Measurements from ENCODE around the gene TMCO4. TPM values are rescaled to one million over a fixed set of nuclear protein-coding genes. Genes with fewer than 3 reads are reported as not detected.

Gene TMCO4
- total RNA-seq, 2 donors from 2014 or later, result 26.9 to 44.1 TPM

- Histone ChIP-seq H3K27me3 (no peaks in the 10 kb centered on the region), H3K9me3 (no peaks in the 10 kb centered on the region), H3K9ac (ENCODE audit: low read depth in 2 of 2, low read length in 2 of 2) (no peak overlapping the region), H3K4me1 (peaks cover under 1% of the 10 kb centered on the region), H3K4me3 (no peak overlapping the region), H3K27ac (no peak overlapping the region), H3K36me3 (peaks cover 8% of the 10 kb centered on the region)
- no peak for DNase-seq
- intact Hi-C loops (cut with DNase I), result no loop called here
- TF ChIP-seq CTCF (IDR thresholded peaks at IDR 0.05), result no peak
Measured at GRCh38 chr1:19656134-19656779, 143.5 kb downstream of the TMCO4 start.

- peaks cover 8% of the 10 kb centered on the region for H3K36me3 ChIP-seq
- DNase-seq, result no peak
- TF ChIP-seq CTCF (IDR thresholded peaks at IDR 0.05), result no peak
- H3K27ac ChIP-seq, result no peak overlapping the region
- no peaks in the 10 kb centered on the region for H3K9me3 ChIP-seq
- H3K9ac ChIP-seq (ENCODE audit: low read depth in 2 of 2, low read length in 2 of 2), result no peak overlapping the region
- no peak overlapping the region for H3K4me3 ChIP-seq
- H3K27me3 ChIP-seq, result no peaks in the 10 kb centered on the region
- intact Hi-C loops (cut with DNase I), result no loop called here
- H3K4me1 ChIP-seq, result peaks cover 6% of the 10 kb centered on the region
Measured at GRCh38 chr1:19655718-19656080, 144.0 kb downstream of the TMCO4 start.

DNA sequence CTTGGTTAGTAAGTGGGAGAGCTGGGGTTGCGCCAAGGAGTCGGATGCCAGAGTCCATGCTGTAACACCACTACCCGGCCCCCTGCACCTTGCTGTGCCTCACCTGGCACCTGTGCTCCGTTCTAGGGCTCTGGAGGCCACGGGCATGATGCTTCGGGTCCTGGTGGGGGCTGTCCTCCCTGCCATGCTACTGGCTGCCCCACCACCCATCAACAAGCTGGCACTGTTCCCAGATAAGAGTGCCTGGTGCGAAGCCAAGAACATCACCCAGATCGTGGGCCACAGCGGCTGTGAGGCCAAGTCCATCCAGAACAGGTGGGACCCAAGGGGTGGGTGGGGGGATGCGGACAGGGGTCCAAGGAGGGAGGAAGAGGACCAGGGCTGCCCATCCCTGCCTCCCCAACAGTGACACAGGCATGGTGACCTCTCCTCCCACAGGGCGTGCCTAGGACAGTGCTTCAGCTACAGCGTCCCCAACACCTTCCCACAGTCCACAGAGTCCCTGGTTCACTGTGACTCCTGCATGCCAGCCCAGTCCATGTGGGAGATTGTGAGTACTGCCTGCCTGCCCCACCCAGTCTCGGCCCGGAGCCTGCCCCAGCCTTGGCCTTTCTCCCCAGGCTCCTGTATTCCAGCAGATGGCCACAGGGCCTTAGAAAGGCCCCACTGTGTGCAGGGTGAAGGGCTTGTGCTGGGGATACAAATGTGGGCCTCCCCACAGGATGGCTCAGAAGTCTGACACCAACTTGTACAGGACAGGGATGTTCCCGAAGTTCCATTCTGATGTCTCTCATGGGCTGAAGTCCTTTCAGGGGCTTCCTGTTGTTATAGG is 144.6 kb downstream of the TMCO4 start:
- no peaks in the 10 kb centered on the region for H3K9me3 ChIP-seq
- H3K4me1 ChIP-seq, result peaks cover 12% of the 10 kb centered on the region
- no peak overlapping the region for H3K4me3 ChIP-seq
- peaks cover 8% of the 10 kb centered on the region for H3K36me3 ChIP-seq
- intact Hi-C loops (cut with DNase I), result loop anchor here (5.0 kb wide), 3 partner anchors 173 to 313 kb away; no protein-coding TSS in a partner anchor
- no peak for DNase-seq
- H3K9ac ChIP-seq (ENCODE audit: low read depth in 2 of 2, low read length in 2 of 2), result no peak overlapping the region
- no peak for TF ChIP-seq CTCF (IDR thresholded peaks at IDR 0.05)
- H3K27ac ChIP-seq, result no peak overlapping the region
- no peaks in the 10 kb centered on the region for H3K27me3 ChIP-seq

GRCh38 chr1:19654386-19654785 is 145.3 kb downstream of the TMCO4 start:
- intact Hi-C loops (cut with DNase I), result loop anchor here (5.0 kb wide), 3 partner anchors 172 to 312 kb away; no protein-coding TSS in a partner anchor
- no peak for DNase-seq
- Histone ChIP-seq H3K9me3 (no peaks in the 10 kb centered on the region), H3K27ac (no peak overlapping the region), H3K36me3 (peaks cover 8% of the 10 kb centered on the region), H3K4me3 (no peak overlapping the region), H3K9ac (ENCODE audit: low read depth in 2 of 2, low read length in 2 of 2) (no peak overlapping the region), H3K27me3 (no peaks in the 10 kb centered on the region), H3K4me1 (peaks cover 14% of the 10 kb centered on the region)
- TF ChIP-seq CTCF (IDR thresholded peaks at IDR 0.05), result no peak

DNA sequence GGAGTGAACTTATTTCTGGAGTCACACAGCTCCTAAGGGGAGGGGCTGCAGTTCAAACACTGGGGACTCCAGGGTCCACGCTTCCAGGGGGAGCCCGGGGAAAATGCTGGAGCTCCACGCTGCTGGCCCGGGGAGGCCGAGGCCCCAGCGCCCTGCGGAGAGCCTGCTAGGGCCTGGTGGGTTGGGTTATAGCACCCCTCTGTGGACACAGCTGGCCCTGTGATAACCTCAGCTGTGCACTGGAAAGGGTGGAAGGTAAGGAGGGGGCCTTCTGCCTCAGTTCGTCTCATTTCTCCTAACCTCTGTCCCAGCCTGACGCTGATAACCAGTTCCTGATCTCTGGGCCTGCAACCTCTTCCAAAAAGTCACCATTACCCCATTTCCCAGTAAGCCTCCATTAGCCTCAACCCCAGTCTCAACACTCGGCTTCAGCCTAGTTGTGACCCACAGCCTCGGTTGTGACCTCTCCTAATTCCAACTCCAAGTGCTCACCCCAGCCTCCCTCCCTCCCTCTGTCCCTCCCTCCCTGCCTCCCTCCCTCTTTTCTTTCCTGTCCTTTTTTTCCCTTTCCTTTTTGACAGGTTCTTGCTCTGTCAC is 148.5 kb downstream of the TMCO4 start:
- peak; percentile 33 for TF ChIP-seq CTCF (IDR thresholded peaks at IDR 0.05)
- H3K27ac ChIP-seq, result peak overlapping the region; percentile 43
- no peaks in the 10 kb centered on the region for H3K27me3 ChIP-seq
- H3K36me3 ChIP-seq, result peaks cover 8% of the 10 kb centered on the region
- no peak overlapping the region for H3K4me3 ChIP-seq
- H3K9me3 ChIP-seq, result no peaks in the 10 kb centered on the region
- peaks cover 33% of the 10 kb centered on the region for H3K4me1 ChIP-seq
- peak overlapping the region; percentile 57 to 77 for H3K9ac ChIP-seq (ENCODE audit: low read depth in 2 of 2, low read length in 2 of 2)
- no peak for DNase-seq
- intact Hi-C loops (cut with DNase I), result loop anchor here (5.0 kb wide), 3 partner anchors 169 to 309 kb away; no protein-coding TSS in a partner anchor
